IPS-NIHi7 (cell line): Measurements from ENCODE around the gene CYB561D1.
"Not testable (repeated sequence)": the region's sequence is repeated elsewhere in the genome, so short reads cannot be mapped to it uniquely, and the experiment has no call there.

Experiments
- DNase-seq: peaks from one replicate; pipeline ENCODE4 v3.0.0; 2012; ENCODE audit warnings: mixed read lengths; ENCODE audit errors: extremely low spot score

Gene CYB561D1, protein sequence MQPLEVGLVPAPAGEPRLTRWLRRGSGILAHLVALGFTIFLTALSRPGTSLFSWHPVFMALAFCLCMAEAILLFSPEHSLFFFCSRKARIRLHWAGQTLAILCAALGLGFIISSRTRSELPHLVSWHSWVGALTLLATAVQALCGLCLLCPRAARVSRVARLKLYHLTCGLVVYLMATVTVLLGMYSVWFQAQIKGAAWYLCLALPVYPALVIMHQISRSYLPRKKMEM

DNA sequence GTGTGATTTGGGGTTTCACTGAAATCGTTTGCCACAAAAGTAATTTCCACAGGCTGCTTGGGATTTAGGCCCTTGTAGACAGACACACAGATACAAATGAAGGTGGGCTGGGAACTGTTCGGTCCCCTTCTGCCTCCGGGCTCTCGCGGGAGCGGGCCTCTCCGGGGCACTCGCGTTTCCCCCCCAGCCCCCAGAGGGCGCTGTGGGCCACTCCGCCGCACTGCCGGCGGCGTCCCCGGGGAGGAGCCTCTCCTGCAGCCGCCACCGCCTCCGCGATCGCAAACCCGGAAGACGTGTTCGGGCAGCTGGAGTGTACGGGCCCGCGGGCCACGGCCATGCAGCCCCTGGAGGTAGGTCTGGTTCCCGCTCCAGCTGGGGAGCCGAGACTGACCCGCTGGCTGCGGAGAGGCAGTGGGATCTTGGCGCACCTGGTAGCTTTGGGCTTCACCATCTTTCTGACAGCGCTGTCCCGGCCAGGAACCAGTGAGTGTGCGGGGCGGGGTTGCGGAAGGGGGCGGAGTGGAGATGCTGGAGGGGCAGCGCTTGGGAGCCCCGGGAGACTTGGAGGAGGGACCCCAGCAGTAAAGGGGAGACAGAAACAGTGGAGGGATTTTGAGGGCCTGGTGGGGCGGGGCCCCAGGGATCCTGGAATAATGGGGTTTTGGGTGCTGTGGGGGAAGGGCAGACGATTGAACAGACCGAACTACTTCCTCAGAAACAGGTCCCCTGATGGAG lies at the start of gene CYB561D1:
TSS of gene CYB561D1 (plus strand) at position 290 of the 735 bp plus-strand sequence. CDS start at position 336, 46 bp downstream.
- peak; percentile 91 for DNase-seq

DNA sequence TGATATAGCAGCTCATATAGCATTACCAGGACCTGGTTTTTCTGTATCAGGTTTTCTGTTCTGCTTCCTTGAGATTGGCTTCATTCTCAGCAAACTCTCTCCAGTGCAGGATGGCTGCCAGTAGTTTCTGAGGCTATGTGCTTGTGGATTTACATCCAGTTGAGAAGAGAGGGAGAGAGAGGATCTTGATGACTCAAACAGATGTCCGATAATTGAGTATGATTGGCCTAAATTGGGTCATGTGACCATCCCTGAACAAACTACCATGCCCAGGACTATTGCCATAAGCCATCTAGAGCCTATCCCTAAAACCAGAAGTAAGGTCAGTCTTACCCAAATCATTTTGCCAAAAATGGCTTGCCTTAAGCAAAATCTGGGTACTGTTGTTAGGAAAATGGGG lies 49.5 kb upstream of the CYB561D1 start:
- no peak for DNase-seq

DNA sequence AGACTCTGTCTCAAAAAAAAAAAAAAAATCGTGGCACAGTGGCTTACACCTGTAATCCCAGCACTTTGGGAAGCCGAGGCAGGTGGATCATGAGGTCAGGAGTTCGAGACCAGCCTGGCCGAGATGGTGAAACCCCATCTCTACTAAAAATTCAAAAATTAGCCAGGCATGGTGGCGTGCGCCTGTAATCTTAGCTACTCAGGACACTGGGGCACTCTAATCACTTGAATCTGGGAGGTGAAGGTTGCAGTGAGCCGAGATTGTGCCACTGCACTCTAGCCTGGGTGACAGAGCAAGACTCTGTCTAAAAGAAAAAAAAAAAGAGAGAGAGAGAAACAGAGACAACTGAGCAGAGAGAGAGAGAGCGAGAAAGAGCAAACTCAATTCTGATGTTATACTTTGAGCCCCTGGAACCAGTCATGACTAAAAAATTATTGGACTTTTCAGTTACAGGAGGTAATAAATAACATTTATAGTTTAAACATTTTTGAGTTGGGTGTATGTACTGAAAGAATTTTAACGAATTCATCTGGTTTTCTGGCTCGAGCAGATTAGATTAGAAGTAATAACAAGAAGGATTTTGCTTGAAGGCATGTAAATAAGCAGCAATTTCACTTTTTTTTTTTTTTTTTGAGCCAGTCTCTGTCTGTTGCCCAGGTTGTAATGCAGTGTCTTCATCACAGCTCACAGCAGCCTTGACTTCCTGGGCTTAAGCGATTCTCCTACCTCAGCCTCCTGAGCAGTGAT lies 47.8 kb upstream of the CYB561D1 start:
- not testable (repeated sequence) for DNase-seq

DNA sequence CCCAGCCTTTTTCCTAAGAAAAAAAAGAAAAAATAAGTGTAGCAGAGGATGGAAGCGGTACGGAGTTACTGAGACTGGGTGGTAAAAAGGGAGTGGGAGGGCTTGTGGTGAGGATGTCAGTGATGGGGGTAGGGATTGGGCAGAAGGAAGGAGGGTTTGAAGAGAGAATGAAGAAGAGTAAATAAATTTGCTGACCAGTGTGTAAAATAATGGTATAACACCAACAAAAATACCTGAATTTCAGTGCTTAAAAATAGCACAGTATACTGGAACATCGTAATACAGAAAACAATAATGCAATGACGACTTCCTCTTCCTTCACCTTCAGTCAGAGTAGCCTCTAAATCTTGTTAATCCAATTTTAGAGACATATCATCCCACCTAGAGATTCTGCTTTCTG lies 46.4 kb upstream of the CYB561D1 start:
- no peak for DNase-seq

- DNase-seq = no peak
Observed at GRCh38 chr1:109454497-109455133, 39.3 kb upstream of the CYB561D1 start.

DNA sequence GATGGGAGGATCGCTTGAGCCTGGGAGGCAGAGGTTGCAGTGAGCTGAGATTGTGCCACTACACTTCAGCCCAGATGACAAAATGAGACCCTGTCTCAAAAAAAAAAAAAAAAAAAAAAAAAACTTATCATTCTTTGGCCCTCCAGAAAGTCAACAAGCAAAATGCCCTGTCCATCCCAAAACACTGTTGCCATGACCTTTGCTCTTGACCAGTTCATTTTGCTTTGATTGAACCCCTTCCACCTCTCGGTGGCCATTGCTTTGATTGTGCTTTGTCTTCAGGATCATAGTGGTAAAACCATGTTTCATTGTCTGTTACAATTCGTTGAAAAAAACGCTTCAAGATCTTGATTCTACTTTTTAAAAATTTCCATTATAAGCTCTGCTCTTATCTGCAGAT lies 36.1 kb upstream of the CYB561D1 start:
- DNase-seq = no peak

- no peak for DNase-seq
Observed at GRCh38 chr1:109466125-109466451, 27.8 kb upstream of the CYB561D1 start.

- DNase-seq = peak; percentile 71
Observed at GRCh38 chr1:109466452-109467300, 27.2 kb upstream of the CYB561D1 start, which contains the start of gene SYPL2. SYPL2 (plus strand) TSS chr1:109466546; CDS start chr1:109466844, 298 bp downstream.

GRCh38 chr1:109467301-109467777 lies 26.6 kb upstream of the CYB561D1 start:
- peak; percentile 36 for DNase-seq

DNA sequence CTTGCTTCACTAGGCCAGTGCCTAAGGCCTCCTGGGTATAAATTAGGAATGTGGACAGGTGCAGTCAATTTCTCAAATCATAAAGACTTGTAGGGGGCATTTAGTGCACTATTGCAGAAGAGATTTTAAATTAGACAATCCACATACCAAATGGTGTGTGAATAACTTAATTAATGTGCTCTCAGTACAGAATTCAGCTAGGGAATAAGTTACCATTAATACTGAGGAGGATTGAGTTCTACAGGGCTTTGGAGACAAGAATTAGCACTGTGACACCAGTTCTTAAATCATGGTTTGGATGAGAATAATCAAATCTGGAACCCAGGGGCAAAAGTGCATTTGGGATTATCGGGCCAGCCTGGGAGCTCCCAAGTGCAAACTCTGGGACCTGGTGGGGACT lies 25.8 kb upstream of the CYB561D1 start:
- DNase-seq = no peak

- no peak for DNase-seq
Observed at GRCh38 chr1:109468903-109469302, 25.0 kb upstream of the CYB561D1 start.

DNA sequence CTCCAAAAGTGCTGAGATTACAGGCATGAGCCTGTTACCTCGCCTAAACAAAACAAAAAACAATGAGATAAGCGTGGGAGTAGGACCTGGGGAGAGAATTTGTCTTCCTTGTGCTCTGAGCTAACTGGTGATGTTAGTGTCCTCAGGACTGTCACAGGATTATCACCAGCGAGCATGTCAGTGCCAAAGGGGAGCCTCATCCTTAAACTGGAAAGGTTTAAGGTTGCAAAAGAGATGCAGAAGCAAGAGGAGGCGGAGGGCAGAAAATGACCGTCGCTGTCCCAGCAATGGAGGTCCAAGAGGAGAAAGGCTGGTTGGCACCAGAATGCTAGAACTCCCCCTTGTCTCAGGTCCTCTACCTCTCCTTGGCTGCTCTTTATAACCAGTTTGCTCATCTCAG lies 23.6 kb upstream of the CYB561D1 start:
- no peak for DNase-seq

DNA sequence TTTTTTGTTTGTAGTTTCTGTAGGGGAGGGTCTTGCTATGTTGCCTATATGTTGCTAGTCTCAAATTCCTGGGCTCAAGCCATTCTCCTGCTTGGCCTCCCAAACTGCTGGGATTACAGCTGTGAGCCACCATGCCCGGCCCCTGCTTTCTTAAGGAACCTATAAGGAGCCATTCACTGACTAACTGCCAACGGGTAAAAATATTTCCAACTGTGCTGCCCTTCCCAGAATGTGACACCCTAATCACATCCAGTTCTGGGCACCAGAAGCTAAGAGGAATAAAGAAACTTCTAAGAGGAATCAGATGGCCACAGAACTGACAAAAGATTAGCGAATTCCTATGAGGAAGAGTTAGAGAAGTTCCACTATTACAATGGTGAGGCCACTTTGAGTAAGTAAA lies 21.1 kb upstream of the CYB561D1 start:
- no peak for DNase-seq

DNA sequence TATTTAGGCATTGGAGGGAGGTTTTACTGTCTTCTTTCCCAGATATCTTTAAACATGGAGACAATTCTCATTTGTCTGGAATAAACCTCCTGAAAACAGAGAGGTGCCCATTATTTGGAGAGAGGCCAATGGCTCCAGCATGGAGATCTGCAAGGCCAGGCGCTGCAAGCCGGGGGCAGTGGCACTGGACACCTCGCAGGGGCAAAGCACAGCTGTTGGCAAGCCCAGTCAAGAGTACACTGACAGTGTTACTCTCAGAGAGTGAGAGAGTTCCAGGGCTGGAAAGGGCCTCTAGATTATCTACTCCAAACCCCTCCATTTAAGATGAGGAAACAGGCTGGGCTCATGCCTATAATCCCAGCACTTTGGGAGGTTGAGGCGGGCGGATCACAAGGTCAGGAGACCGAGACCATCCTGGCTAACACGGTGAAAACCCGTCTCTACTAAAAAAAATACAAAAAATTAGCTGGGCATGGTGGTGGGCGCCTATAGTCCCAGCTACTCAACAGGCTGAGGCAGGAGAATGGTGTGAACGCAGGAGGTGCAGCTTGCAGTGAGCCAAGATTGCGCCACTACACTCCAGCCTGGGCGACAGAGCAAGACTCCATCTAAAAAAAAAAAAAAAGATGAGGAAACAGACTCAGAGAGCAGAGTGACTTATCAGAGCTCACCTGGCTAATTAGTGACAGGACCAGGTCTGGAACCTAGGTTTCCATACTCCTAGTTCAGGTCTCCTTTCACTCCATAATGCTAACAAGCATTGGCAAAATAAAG lies 20.4 kb upstream of the CYB561D1 start:
- DNase-seq = not testable (repeated sequence)

GRCh38 chr1:109474697-109475096 lies 19.2 kb upstream of the CYB561D1 start:
- no peak for DNase-seq

- DNase-seq = no peak
Observed at GRCh38 chr1:109475261-109475660, 18.6 kb upstream of the CYB561D1 start.

DNA sequence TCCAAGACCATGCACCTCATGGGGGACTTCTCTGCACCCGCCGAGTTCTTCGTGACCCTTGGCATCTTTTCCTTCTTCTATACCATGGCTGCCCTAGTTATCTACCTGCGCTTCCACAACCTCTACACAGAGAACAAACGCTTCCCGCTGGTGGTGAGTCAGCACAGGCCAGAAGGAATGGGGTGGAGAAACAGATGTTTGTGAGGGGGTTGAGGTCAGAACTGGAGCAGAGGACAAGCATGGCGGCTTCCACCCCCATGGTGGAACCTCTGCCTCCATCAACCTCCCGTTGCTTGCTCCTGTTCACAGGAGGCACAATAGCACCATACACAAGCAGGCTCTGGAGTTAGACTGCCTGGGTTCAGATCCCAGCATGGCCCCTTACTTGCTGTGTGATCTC lies 17.1 kb upstream of the CYB561D1 start:
- DNase-seq = no peak

GRCh38 chr1:109477821-109478220 lies 16.1 kb upstream of the CYB561D1 start:
- no peak for DNase-seq

GRCh38 chr1:109478806-109479205 lies 15.1 kb upstream of the CYB561D1 start:
- peak; percentile 68 for DNase-seq

- DNase-seq = no peak
Observed at GRCh38 chr1:109479311-109479710, 14.6 kb upstream of the CYB561D1 start.
